KOPT-K1 (cell line): Measurements from ENCODE around the gene LMOD2.

Experiments used
- H3K27ac ChIP-seq: fragments of 200-600 bp; sonication (generic); 2 replicates; pipeline ENCODE4 v1.5.1; 2016; ENCODE audit warnings: antibody characterized with exemption, mild to moderate bottlenecking, low read depth, low read length; ENCODE audit not compliant: poor library complexity, severe bottlenecking
- H3K36me3 ChIP-seq: fragments of 200-600 bp; sonication (generic); 2 replicates; pipeline ENCODE4 v1.5.1; 2017; ENCODE audit warnings: antibody characterized with exemption, mild to moderate bottlenecking, low read length, moderate library complexity; ENCODE audit not compliant: insufficient read depth
- H3K9me3 ChIP-seq: fragments of 200-600 bp; sonication (generic); 2 replicates; pipeline ENCODE4 v1.5.1; 2017; ENCODE audit warnings: antibody characterized with exemption, low read length, mild to moderate bottlenecking; ENCODE audit not compliant: insufficient read depth, poor library complexity, severe bottlenecking

The LMOD2 gene

DNA sequence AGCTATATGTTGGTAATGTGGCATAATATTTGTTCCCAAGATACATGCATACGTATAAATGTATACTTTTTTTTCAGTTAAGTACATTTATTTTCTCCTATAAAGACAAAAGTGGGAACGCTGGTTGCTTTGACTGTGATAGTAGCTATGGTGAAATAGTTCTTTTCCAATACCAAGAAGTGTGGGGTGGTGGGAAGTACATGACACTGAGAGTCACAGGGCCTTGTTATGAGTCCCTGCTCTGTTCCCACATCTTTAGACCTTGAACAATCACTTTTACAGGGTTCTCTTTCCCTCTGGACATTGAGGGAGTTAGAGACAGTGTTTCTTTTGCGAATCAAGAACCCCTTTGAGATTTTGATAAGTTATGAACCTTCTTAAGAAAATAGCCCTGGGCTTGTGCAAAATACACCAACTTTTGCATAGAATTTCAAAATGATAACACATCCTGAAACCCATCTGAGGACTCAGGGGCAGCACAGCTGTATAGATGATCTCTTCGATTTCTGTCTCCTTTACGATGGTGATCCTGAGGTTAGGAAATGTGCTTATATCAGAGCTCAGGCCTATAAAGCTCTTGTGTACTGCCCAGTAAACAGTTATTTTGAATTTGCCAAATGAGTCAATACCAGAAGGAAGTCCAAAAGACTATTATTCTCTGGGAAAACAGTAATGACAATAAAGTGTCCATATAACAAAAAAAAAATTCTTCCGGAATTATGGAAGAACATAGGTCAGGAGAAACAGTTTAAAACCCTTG is 1.1 kb downstream of the LMOD2 start:
- Histone ChIP-seq H3K27ac (no peak overlapping the region), H3K36me3 (no peaks in the 10 kb centered on the region), H3K9me3 (no peaks in the 10 kb centered on the region)

DNA sequence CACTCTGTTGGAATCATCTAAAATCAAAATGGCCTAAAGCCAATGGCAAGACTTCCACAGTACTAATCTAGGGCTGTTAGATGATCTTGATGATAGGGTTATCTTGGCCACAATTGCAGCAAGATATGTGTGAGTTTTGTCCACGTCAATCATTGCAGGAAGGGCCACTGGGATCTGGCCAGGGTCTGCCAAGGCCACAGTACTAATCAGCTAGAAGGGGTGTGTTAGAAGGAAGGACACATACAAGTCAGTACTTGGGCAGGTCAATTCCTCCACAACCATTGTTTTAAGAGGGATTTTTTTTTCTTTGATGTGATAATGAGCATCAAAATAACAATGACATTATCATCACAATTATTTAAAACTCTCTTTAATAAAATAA is 1.6 kb downstream of the LMOD2 start:
- Histone ChIP-seq H3K27ac (no peak overlapping the region), H3K9me3 (no peaks in the 10 kb centered on the region), H3K36me3 (no peaks in the 10 kb centered on the region)

DNA sequence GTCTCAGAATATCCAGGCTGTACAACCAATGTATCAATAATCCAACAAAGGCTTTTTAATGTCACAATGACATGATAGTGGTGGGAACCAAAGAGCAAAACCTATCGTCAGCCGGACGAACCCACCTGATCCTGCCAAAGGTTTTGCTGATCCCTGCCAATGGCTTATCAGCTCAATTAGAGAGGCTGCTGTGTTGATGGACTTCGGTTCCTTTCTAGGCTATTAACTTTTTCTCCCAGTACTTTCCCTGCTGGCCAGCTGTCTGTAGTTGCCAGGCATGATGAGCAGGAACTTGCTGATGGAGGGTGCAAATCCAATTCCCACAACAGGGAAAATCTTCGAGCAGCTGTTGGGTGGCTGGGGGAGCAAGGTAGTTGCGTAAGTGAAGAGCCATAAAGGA is 2.4 kb downstream of the LMOD2 start:
- no peak overlapping the region for H3K27ac ChIP-seq
- no peaks in the 10 kb centered on the region for H3K36me3 ChIP-seq
- peaks cover 4% of the 10 kb centered on the region for H3K9me3 ChIP-seq

DNA sequence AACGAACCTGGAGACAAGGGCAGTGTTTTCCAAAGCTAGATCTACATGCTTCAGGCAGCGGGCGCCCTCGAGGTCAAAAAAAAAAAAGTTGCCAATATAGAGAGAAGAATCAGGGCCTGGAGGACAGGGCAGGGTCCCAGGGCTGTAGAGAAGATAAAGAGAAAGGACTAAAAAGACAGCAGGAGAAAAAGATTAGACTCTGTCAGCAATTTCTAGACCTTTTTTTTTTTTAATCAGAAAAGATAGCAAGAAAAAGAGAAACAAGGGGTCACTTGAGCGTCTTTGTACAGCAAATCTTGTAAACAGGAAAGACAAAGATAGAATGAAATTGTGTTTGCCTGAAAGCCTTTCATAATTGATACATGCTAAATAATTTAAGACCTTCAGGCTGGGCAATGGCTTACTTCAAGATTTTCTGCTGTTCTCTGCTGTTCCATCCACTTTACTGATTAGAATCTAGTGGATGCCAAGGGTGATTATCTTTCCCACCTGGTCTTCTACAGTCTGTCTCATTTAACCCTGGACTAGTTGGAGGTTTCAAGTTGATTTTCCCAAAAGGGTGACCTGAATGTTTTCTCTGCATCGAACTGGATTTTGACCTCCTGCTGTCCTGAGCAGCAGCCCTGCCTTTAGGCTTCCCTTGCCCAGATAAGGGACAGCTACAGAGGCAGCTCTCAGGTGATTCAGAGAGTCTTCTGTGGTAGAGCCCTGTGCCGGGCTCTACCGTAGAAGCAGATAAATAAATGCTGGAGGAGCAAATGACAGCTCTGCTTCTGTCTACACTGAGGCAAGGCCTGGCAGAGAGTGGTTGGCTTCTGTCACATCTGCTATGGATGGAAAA is 5.1 kb downstream of the LMOD2 start:
- Histone ChIP-seq H3K36me3 (no peaks in the 10 kb centered on the region), H3K9me3 (peaks cover 4% of the 10 kb centered on the region)

DNA sequence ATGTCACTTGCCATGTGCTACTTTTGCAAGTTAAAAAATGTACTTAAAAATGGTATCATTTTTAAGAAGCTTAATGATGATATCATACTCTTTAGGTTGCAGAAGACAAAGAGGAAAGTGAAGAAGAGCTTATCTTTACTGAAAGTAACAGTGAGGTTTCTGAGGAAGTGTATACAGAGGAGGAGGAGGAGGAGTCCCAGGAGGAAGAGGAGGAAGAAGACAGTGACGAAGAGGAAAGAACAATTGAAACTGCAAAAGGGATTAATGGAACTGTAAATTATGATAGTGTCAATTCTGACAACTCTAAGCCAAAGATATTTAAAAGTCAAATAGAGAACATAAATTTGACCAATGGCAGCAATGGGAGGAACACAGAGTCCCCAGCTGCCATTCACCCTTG is 6.1 kb downstream of the LMOD2 start:
- Histone ChIP-seq H3K9me3 (peaks cover 4% of the 10 kb centered on the region), H3K27ac (no peak overlapping the region)

More for the DNA sequence above, 5.1 kb downstream of the LMOD2 start:
- H3K27ac ChIP-seq: no peak overlapping the region

DNA sequence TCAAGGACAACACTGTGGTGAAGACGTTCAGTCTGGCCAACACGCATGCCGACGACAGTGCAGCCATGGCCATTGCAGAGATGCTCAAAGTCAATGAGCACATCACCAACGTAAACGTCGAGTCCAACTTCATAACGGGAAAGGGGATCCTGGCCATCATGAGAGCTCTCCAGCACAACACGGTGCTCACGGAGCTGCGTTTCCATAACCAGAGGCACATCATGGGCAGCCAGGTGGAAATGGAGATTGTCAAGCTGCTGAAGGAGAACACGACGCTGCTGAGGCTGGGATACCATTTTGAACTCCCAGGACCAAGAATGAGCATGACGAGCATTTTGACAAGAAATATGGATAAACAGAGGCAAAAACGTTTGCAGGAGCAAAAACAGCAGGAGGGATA is 6.6 kb downstream of the LMOD2 start:
- H3K9me3 ChIP-seq: peaks cover 4% of the 10 kb centered on the region
- no peak overlapping the region for H3K27ac ChIP-seq
- H3K36me3 ChIP-seq: no peaks in the 10 kb centered on the region

More for the DNA sequence above, 6.1 kb downstream of the LMOD2 start:
- no peaks in the 10 kb centered on the region for H3K36me3 ChIP-seq

DNA sequence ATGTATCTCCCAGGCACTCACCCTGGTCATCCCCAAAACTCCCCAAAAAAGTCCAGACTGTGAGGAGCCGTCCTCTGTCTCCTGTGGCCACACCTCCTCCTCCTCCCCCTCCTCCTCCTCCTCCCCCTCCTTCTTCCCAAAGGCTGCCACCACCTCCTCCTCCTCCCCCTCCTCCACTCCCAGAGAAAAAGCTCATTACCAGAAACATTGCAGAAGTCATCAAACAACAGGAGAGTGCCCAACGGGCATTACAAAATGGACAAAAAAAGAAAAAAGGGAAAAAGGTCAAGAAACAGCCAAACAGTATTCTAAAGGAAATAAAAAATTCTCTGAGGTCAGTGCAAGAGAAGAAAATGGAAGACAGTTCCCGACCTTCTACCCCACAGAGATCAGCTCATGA is 7.1 kb downstream of the LMOD2 start:
- H3K27ac ChIP-seq: no peak overlapping the region
- H3K9me3 ChIP-seq: peaks cover 4% of the 10 kb centered on the region
- no peaks in the 10 kb centered on the region for H3K36me3 ChIP-seq

DNA sequence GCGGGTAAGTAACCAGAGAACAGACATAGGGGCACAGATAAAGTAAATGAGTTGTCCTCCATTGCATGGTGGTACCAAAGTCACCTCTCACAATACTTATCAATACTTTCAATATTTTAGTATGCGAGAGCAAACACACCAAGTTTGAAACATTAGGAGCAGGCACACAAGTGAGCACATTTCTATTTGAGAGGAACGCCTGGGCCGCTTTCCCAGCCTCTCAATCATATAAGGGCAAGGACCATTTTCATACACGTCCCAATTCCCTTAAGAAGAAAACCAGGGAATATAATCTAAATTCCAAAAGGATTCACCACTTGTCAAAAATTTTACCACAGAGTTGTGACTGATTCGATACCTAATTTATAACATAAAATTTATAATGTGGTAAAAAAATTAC is 7.5 kb downstream of the LMOD2 start:
- H3K9me3 ChIP-seq: peaks cover 4% of the 10 kb centered on the region
- H3K27ac ChIP-seq: no peak overlapping the region
- no peaks in the 10 kb centered on the region for H3K36me3 ChIP-seq

DNA sequence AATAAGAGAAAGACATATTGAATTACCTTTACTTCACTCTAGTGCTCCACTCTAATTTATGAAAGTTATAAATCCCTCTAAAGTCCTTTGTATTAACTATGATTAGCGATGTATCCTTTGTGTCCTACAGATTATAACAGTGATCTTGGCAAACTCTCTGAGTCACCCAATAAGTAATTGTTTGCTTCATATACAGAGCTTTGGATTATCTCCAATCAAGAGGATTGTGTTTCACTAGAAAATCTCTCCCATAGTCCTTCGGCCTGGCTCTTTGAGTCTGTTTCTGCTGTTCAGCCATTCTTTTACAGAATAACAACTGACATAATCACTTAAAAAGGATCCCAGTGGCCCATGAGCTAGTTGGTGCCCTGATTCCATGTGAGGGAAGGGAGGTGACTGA is 9.5 kb downstream of the LMOD2 start:
- Histone ChIP-seq H3K27ac (no peak overlapping the region), H3K9me3 (peaks cover 4% of the 10 kb centered on the region), H3K36me3 (no peaks in the 10 kb centered on the region)

DNA sequence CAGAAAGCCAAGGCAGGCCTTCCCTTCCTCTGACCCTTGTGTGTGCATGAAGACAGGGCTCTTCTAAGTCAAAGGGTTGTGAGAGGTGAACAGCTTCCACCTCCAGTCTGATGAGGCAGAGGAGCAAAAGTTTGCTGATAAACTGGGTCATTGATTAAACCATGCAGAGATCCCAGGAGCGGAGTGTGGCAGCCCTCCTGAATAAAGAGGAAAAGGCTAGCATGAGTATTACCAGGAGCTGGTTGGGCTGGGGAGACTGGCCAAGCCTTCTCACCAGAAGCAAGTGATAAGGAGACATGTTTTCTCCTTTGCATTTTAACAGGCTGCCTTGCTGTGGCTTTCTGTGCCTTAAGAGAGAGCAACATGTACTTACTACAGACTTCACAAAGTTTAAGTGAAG is 10.2 kb downstream of the LMOD2 start:
- Histone ChIP-seq H3K9me3 (peaks cover 4% of the 10 kb centered on the region), H3K27ac (no peak overlapping the region), H3K36me3 (no peaks in the 10 kb centered on the region)

DNA sequence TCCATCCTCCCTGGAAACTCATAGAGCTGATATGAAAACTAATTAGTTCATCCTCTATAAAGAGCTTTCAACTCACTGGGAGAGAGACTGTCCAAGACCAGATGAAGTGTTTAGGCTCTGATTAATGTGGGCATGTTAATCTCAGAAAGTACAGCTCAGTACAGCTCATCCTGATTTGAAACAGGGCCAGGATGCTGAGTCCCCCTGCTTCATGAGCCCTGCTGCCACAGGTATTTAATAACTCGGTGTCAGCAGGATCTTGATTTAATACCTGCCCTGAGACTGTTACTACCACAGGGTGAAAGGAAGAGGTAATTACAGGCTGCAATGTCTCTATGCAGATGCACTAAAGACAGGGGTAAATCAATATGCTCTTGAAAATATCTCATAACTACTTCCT is 10.8 kb downstream of the LMOD2 start:
- H3K36me3 ChIP-seq: no peaks in the 10 kb centered on the region
- peaks cover 4% of the 10 kb centered on the region for H3K9me3 ChIP-seq
- H3K27ac ChIP-seq: no peak overlapping the region

DNA sequence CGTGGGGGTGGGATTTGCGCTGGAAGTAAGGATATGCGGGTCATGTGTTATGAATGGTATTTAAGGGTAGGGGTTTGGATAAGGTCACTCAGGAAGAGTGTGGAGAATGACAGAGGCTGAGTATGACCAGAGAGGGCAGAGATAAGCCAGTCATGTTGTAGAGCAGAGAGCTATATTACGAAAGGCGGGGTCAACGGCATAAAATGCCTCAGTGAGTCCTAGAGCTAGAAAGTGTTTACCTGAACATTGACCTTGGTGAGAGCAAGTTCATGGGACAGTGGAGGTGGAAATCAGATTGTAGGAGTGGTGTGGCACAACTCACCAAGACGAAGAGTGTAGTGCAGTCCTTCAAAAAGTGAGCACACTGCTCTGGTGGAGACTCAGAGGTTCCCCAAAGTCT is 13.8 kb downstream of the LMOD2 start:
- H3K27ac ChIP-seq: no peak overlapping the region

DNA sequence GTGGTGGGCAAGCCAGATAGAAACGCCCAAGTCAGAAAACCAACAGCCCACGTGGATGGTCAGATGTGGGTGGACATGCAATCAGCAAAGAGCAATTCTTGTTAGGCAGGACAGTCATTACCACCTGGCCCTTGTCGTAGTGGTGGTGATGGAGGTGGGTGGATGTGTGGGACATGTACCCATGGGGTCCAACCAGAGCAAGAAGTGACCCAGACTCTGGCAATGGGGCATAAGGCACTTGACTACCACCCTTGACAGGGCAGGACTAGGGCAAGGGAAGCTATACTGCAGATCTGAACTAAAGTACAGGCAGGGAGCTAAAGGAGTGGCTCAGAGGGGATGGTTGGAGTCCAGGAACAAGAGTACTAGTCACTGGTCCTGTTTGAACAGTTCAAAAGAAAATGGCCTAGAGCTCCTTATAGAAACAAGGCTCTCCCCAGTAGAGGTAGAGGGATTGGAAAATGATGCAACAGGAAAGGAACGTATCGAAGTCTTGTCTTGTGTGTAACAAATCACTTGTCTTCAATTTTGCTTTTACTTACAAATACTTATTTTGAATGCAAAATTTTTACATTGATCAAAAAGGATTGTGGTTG is 17.6 kb downstream of the LMOD2 start:
- H3K9me3 ChIP-seq: no peaks in the 10 kb centered on the region
- H3K36me3 ChIP-seq: no peaks in the 10 kb centered on the region
- no peak overlapping the region for H3K27ac ChIP-seq

More for the DNA sequence above, 13.8 kb downstream of the LMOD2 start:
- H3K9me3 ChIP-seq: no peaks in the 10 kb centered on the region
- no peaks in the 10 kb centered on the region for H3K36me3 ChIP-seq

DNA sequence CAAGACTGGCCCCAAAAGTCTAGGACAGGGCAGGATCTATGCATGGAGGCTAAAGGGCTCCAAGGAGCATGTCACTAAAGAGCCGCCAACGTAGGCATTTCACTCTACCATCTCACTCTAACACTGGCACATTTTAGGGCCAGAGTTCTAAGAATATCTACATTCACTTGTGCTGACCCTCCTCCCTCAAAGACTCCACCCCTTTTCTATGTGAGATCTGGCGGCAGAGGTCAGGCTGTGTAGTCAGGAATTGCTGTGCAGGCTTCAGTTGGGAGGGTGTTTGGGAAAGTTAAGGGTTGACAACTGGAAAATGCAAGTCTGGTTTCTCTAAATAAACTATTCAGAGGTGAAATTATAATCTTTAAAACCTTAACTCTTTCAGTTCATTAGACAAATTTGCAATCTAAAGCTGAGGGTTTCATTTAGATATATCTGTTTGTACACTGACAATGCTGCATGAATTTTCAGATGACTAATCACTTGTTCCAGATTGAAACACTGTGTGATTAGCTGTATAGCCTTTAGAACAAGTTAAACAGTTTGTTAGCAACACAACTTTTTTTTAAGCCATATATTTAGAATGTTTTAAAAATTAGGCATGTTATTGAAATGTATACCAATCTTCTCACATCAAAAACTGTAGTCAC is 18.2 kb downstream of the LMOD2 start:
- no peaks in the 10 kb centered on the region for H3K9me3 ChIP-seq
- no peak overlapping the region for H3K27ac ChIP-seq
- H3K36me3 ChIP-seq: no peaks in the 10 kb centered on the region
